ENCODE data around the gene LRRC4C.

Gene LRRC4C

DNA sequence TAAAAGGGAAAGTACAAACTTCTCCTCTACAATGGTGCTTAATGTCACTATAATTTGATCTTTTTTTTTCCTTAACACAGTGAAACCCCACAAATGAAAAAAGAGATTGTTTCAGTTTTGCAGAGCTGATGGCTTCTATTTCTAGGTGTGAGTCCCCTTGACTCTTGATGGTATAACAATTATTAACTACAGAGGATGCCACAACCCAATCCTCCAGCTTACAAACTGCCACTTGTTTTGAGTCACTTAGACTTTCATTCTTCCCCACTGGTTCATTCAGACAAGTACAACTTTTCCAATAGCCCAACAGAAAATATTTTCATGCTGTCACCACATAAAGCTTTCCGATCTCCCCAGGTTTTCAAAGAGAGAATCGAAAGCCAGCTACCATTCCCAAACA, 812.2 kb downstream of the LRRC4C start:
- Histone ChIP-seq H2AK5ac (ENCODE audit: low read length, severe bottlenecking) (no peak overlapping the region), H4K8ac (ENCODE audit: low read length) (no peak overlapping the region), H3K4ac (ENCODE audit: low read depth in 1 of 2, low read length in 2 of 2) (no peak overlapping the region), H3K36me3 (ENCODE audit: control insufficient read depth in 1 of 2, insufficient read depth in 2 of 2, low read depth in 1 of 2, low read length in 2 of 2) (no peaks in the 10 kb centered on the region), H3K23ac (ENCODE audit: low read length in 2 of 2) (no peak overlapping the region), H2BK5ac (ENCODE audit: low read depth, low read length, poor library complexity, severe bottlenecking) (no peak overlapping the region), H3K4me2 (ENCODE audit: low read length, poor library complexity, severe bottlenecking) (no peak overlapping the region), H3K9ac (ENCODE audit: low read length) (no peak overlapping the region), H2BK120ac (ENCODE audit: low read depth, low read length) (no peak overlapping the region), H3K18ac (ENCODE audit: low read depth in 1 of 2, low read length in 2 of 2) (no peak overlapping the region), H3K79me1 (replicated peaks; ENCODE audit: low read length, poor library complexity, severe bottlenecking) (no peaks in the 10 kb centered on the region), H3K4me3 (ENCODE audit: insufficient read depth in 1 of 2, low read depth in 1 of 2, low read length in 2 of 2) (no peak overlapping the region), H2AFZ (ENCODE audit: low read depth, low read length) (no peak overlapping the region), H4K91ac (ENCODE audit: low read length) (no peak overlapping the region), H3K14ac (ENCODE audit: low read length in 2 of 2) (no peak overlapping the region), H3K9me3 (ENCODE audit: control insufficient read depth, low read length) (peaks cover 23% of the 10 kb centered on the region), H3K27ac (ENCODE audit: low read length, poor library complexity, severe bottlenecking) (no peak overlapping the region), H3K27me3 (ENCODE audit: control insufficient read depth in 1 of 2, insufficient read depth in 1 of 2, low read length in 2 of 2) (no peaks in the 10 kb centered on the region), H2BK15ac (ENCODE audit: low read depth, poor library complexity, severe bottlenecking) (no peak overlapping the region), H3K4me1 (ENCODE audit: control insufficient read depth, insufficient read depth, low read depth, low read length) (no peaks in the 10 kb centered on the region), H2BK12ac (ENCODE audit: low read length in 2 of 2) (no peak overlapping the region)
- DNase-seq: no peak
- 85% methylated on average over 2 of the region's 2 CpGs for WGBS

GRCh38 chr11:40642284-40642683, 817.2 kb downstream of the LRRC4C start:
- Histone ChIP-seq H4K91ac (ENCODE audit: low read length) (no peak overlapping the region), H3K79me1 (replicated peaks; ENCODE audit: low read length, poor library complexity, severe bottlenecking) (no peaks in the 10 kb centered on the region), H3K14ac (ENCODE audit: low read length in 2 of 2) (no peak overlapping the region), H2BK5ac (ENCODE audit: low read depth, low read length, poor library complexity, severe bottlenecking) (no peak overlapping the region), H2AFZ (ENCODE audit: low read depth, low read length) (no peak overlapping the region), H2AK5ac (ENCODE audit: low read length, severe bottlenecking) (no peak overlapping the region), H3K4ac (ENCODE audit: low read depth in 1 of 2, low read length in 2 of 2) (no peak overlapping the region), H3K4me3 (ENCODE audit: insufficient read depth in 1 of 2, low read depth in 1 of 2, low read length in 2 of 2) (no peak overlapping the region), H3K4me2 (ENCODE audit: low read length, poor library complexity, severe bottlenecking) (no peak overlapping the region), H2BK12ac (ENCODE audit: low read length in 2 of 2) (no peak overlapping the region), H2BK120ac (ENCODE audit: low read depth, low read length) (no peak overlapping the region), H3K4me1 (ENCODE audit: control insufficient read depth, insufficient read depth, low read depth, low read length) (no peaks in the 10 kb centered on the region), H3K9me3 (ENCODE audit: control insufficient read depth, low read length) (peaks cover 11% of the 10 kb centered on the region), H3K27ac (ENCODE audit: low read length, poor library complexity, severe bottlenecking) (no peak overlapping the region), H3K23ac (ENCODE audit: low read length in 2 of 2) (no peak overlapping the region), H3K36me3 (ENCODE audit: control insufficient read depth in 1 of 2, insufficient read depth in 2 of 2, low read depth in 1 of 2, low read length in 2 of 2) (no peaks in the 10 kb centered on the region), H4K8ac (ENCODE audit: low read length) (no peak overlapping the region), H3K27me3 (ENCODE audit: control insufficient read depth in 1 of 2, insufficient read depth in 1 of 2, low read length in 2 of 2) (no peaks in the 10 kb centered on the region), H3K9ac (ENCODE audit: low read length) (no peak overlapping the region), H3K18ac (ENCODE audit: low read depth in 1 of 2, low read length in 2 of 2) (no peak overlapping the region), H2BK15ac (ENCODE audit: low read depth, poor library complexity, severe bottlenecking) (no peak overlapping the region)
- WGBS: no CpG with 5 or more reads among the region's 1 CpG
- DNase-seq: no peak

GRCh38 chr11:40619654-40620053, 839.8 kb downstream of the LRRC4C start:
- no peaks in the 10 kb centered on the region for H3K79me1 ChIP-seq (replicated peaks; ENCODE audit: low read length, poor library complexity, severe bottlenecking)
- H3K18ac ChIP-seq (ENCODE audit: low read depth in 1 of 2, low read length in 2 of 2): no peak overlapping the region
- H4K91ac ChIP-seq (ENCODE audit: low read length): no peak overlapping the region
- H3K23ac ChIP-seq (ENCODE audit: low read length in 2 of 2): no peak overlapping the region
- H3K4ac ChIP-seq (ENCODE audit: low read depth in 1 of 2, low read length in 2 of 2): no peak overlapping the region
- H3K14ac ChIP-seq (ENCODE audit: low read length in 2 of 2): no peak overlapping the region
- no peak overlapping the region for H2AFZ ChIP-seq (ENCODE audit: low read depth, low read length)
- H2BK5ac ChIP-seq (ENCODE audit: low read depth, low read length, poor library complexity, severe bottlenecking): no peak overlapping the region
- no peaks in the 10 kb centered on the region for H3K4me1 ChIP-seq (ENCODE audit: control insufficient read depth, insufficient read depth, low read depth, low read length)
- DNase-seq: no peak
- H3K4me3 ChIP-seq (ENCODE audit: insufficient read depth in 1 of 2, low read depth in 1 of 2, low read length in 2 of 2): no peak overlapping the region
- H2AK5ac ChIP-seq (ENCODE audit: low read length, severe bottlenecking): no peak overlapping the region
- H3K4me2 ChIP-seq (ENCODE audit: low read length, poor library complexity, severe bottlenecking): no peak overlapping the region
- no peak overlapping the region for H2BK120ac ChIP-seq (ENCODE audit: low read depth, low read length)
- no peak overlapping the region for H2BK12ac ChIP-seq (ENCODE audit: low read length in 2 of 2)
- H3K9me3 ChIP-seq (ENCODE audit: control insufficient read depth, low read length): no peaks in the 10 kb centered on the region
- WGBS: 67% methylated on average over 3 of the region's 3 CpGs
- H3K9ac ChIP-seq (ENCODE audit: low read length): no peak overlapping the region
- no peaks in the 10 kb centered on the region for H3K27me3 ChIP-seq (ENCODE audit: control insufficient read depth in 1 of 2, insufficient read depth in 1 of 2, low read length in 2 of 2)
- no peak overlapping the region for H4K8ac ChIP-seq (ENCODE audit: low read length)
- H3K36me3 ChIP-seq (ENCODE audit: control insufficient read depth in 1 of 2, insufficient read depth in 2 of 2, low read depth in 1 of 2, low read length in 2 of 2): no peaks in the 10 kb centered on the region
- H3K27ac ChIP-seq (ENCODE audit: low read length, poor library complexity, severe bottlenecking): no peak overlapping the region
- no peak overlapping the region for H2BK15ac ChIP-seq (ENCODE audit: low read depth, poor library complexity, severe bottlenecking)

GRCh38 chr11:40606800-40607199, 852.7 kb downstream of the LRRC4C start:
- Histone ChIP-seq H3K36me3 (ENCODE audit: control insufficient read depth in 1 of 2, insufficient read depth in 2 of 2, low read depth in 1 of 2, low read length in 2 of 2) (no peaks in the 10 kb centered on the region), H3K79me1 (replicated peaks; ENCODE audit: low read length, poor library complexity, severe bottlenecking) (no peaks in the 10 kb centered on the region), H2BK12ac (ENCODE audit: low read length in 2 of 2) (no peak overlapping the region), H2BK15ac (ENCODE audit: low read depth, poor library complexity, severe bottlenecking) (no peak overlapping the region), H3K9me3 (ENCODE audit: control insufficient read depth, low read length) (peaks cover 60% of the 10 kb centered on the region), H4K8ac (ENCODE audit: low read length) (no peak overlapping the region), H3K18ac (ENCODE audit: low read depth in 1 of 2, low read length in 2 of 2) (no peak overlapping the region), H3K4me1 (ENCODE audit: control insufficient read depth, insufficient read depth, low read depth, low read length) (no peaks in the 10 kb centered on the region), H3K23ac (ENCODE audit: low read length in 2 of 2) (no peak overlapping the region), H3K4me3 (ENCODE audit: insufficient read depth in 1 of 2, low read depth in 1 of 2, low read length in 2 of 2) (no peak overlapping the region), H3K4ac (ENCODE audit: low read depth in 1 of 2, low read length in 2 of 2) (no peak overlapping the region), H2AK5ac (ENCODE audit: low read length, severe bottlenecking) (no peak overlapping the region), H4K91ac (ENCODE audit: low read length) (no peak overlapping the region), H3K27me3 (ENCODE audit: control insufficient read depth in 1 of 2, insufficient read depth in 1 of 2, low read length in 2 of 2) (no peaks in the 10 kb centered on the region), H2BK5ac (ENCODE audit: low read depth, low read length, poor library complexity, severe bottlenecking) (no peak overlapping the region), H3K27ac (ENCODE audit: low read length, poor library complexity, severe bottlenecking) (no peak overlapping the region), H3K9ac (ENCODE audit: low read length) (no peak overlapping the region), H3K14ac (ENCODE audit: low read length in 2 of 2) (no peak overlapping the region), H2AFZ (ENCODE audit: low read depth, low read length) (no peak overlapping the region), H2BK120ac (ENCODE audit: low read depth, low read length) (no peak overlapping the region), H3K4me2 (ENCODE audit: low read length, poor library complexity, severe bottlenecking) (no peak overlapping the region)
- no CpG with 5 or more reads among the region's 3 CpGs for WGBS
- DNase-seq: no peak

Measured in mesenchymal stem cell (in vitro differentiated cells and primary cell).